ENCODE measurements around the gene TEX44. TPM values are rescaled to one million over a fixed set of nuclear protein-coding genes. Genes with fewer than 3 reads are reported as not detected.

The TEX44 gene
- total RNA-seq (2021; ENCODE audit: unreplicated experiment) (not detected), Bru-seq, nascent RNA (not detected), BruChase-seq, experiment 1, labeled RNA remaining after a 2-hour chase (not detected), BruChase-seq, experiment 2, labeled RNA remaining after a 6-hour chase (not detected)
- not detected for polyA plus RNA-seq (2012; ENCODE audit: insufficient read length)
- long read RNA-seq, result 0 reads

- Histone ChIP-seq H3K4me1 (ENCODE audit: control insufficient read depth, insufficient read depth, low read length) (no peaks in the 10 kb centered on the region), H3K4me3 (ENCODE audit: low read depth in 2 of 2, low read length in 2 of 2) (no peak within 1 kb of the TSS), H3K9me3 (ENCODE audit: control insufficient read depth, insufficient read depth, low read depth, low read length) (no peaks in the 10 kb centered on the region), H3K27ac (ENCODE audit: low read length) (no peak within 1 kb of the TSS), H3K27me3 (ENCODE audit: control insufficient read depth, insufficient read depth, low read length) (no peaks in the 10 kb centered on the region), H3K36me3 (ENCODE audit: control insufficient read depth, insufficient read depth, low read length) (no peaks in the 10 kb centered on the region)
- CTCF ChIA-PET, result no interaction called here
- POLR2A ChIA-PET, result no interaction called here
- BruUV-seq (replicated peaks), result no TSS peak
- DNase-seq (ENCODE audit: low read depth, low spot score) (no peak), ATAC-seq (no peak)
- TF ChIP-seq REST (IDR thresholded peaks at IDR 0.05; ENCODE audit: insufficient read depth in 1 of 2, low read depth in 2 of 2, low read length in 1 of 2) (no peak), CTCF (IDR thresholded peaks at IDR 0.05) (no peak), SIN3A (IDR thresholded peaks at IDR 0.05; ENCODE audit: borderline replicate concordance, insufficient read depth, low read depth, low read length) (no peak), POLR2AphosphoS5 (IDR thresholded peaks at IDR 0.05; ENCODE audit: low read depth, low read length) (no peak), TCF7L2 (IDR thresholded peaks at IDR 0.05; ENCODE audit: low read depth, low read length) (no peak)
- intact Hi-C loops (cut with micrococcal nuclease; ENCODE audit: unreplicated experiment), result no loop called here
- in situ Hi-C loops (cut with HindIII; ENCODE audit: low pct_unique_long_range_greater_than_20kb, low sequenced_read_pairs), result no loop called here
Measured at GRCh38 chr2:231592636-231593145, at the start of gene TEX44. TEX44 (plus strand) TSS chr2:231592864; CDS start chr2:231592952, 88 bp downstream.

- Histone ChIP-seq H3K27ac (ENCODE audit: low read length) (peak overlapping the region; percentile 8), H3K36me3 (ENCODE audit: control insufficient read depth, insufficient read depth, low read length) (no peaks in the 10 kb centered on the region), H3K4me3 (ENCODE audit: low read depth in 2 of 2, low read length in 2 of 2) (no peak overlapping the region), H3K4me1 (ENCODE audit: control insufficient read depth, insufficient read depth, low read length) (peaks cover 8% of the 10 kb centered on the region; the same call in 1 of the 2 replicates), H3K27me3 (ENCODE audit: control insufficient read depth, insufficient read depth, low read length) (no peaks in the 10 kb centered on the region), H3K9me3 (ENCODE audit: control insufficient read depth, insufficient read depth, low read depth, low read length) (peaks cover 6% of the 10 kb centered on the region; the same call in 1 of the 2 replicates)
- POLR2A ChIA-PET, result no interaction called here
- intact Hi-C loops (cut with micrococcal nuclease; ENCODE audit: unreplicated experiment), result no loop called here
- in situ Hi-C loops (cut with HindIII; ENCODE audit: low pct_unique_long_range_greater_than_20kb, low sequenced_read_pairs), result no loop called here
- DNase-seq (ENCODE audit: low read depth, low spot score) (no peak), ATAC-seq (peak; percentile 82)
- CTCF ChIA-PET, result interaction anchor here (0.6 to 1.5 kb wide), 2 partner anchors 14 to 56 kb away, joined by 3 to 8 read pairs; no protein-coding TSS in a partner anchor
- BruUV-seq (replicated peaks), result no TSS peak
- TF ChIP-seq POLR2AphosphoS5 (IDR thresholded peaks at IDR 0.05; ENCODE audit: low read depth, low read length) (no peak; the same call in 1 of the 2 replicates), REST (IDR thresholded peaks at IDR 0.05; ENCODE audit: insufficient read depth in 1 of 2, low read depth in 2 of 2, low read length in 1 of 2) (no peak), TCF7L2 (IDR thresholded peaks at IDR 0.05; ENCODE audit: low read depth, low read length) (no peak), CTCF (IDR thresholded peaks at IDR 0.05) (no peak), SIN3A (IDR thresholded peaks at IDR 0.05; ENCODE audit: borderline replicate concordance, insufficient read depth, low read depth, low read length) (no peak)
Measured at GRCh38 chr2:231545105-231545902, 47.4 kb upstream of the TEX44 start.
